Fibroblast of skin of back (primary cell): ENCODE results near the gene SLC25A43.

Source experiments
- DNase-seq: peaks from one replicate; pipeline ENCODE4 v3.0.0-alpha.2; 2013

The SLC25A43 gene

DNA sequence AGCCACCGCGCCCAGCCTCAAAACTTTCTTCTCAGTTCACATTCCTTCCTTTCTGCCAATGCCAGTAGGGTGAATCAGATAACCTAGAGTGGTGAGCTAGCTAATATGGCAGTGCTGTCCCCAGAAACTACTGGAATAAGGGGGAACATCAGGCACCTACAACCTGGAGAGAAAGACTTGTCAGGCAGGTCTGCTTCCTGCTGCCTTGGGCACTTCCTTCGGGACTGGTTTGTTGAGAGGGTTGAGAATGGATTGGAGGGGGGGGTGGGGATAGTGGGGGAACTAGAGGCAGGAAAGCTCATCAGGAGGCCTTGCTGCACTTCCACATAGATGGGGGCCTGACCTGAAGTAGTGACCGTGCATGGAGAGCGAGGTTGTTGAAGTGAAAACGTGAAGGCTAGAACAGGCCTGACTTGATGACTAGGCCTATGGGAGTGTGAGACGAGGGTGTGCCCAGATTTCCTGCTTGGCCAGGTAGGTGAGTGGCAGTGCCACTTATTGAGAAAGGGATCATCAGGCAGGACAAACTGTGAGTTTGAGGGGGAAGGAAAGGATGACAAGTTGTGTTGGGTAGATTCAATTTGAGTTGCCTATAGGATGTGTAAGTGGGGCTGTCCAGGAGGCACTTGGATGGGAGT is 102.5 kb downstream of the SLC25A43 start:
- peak; percentile 17 for DNase-seq

DNA sequence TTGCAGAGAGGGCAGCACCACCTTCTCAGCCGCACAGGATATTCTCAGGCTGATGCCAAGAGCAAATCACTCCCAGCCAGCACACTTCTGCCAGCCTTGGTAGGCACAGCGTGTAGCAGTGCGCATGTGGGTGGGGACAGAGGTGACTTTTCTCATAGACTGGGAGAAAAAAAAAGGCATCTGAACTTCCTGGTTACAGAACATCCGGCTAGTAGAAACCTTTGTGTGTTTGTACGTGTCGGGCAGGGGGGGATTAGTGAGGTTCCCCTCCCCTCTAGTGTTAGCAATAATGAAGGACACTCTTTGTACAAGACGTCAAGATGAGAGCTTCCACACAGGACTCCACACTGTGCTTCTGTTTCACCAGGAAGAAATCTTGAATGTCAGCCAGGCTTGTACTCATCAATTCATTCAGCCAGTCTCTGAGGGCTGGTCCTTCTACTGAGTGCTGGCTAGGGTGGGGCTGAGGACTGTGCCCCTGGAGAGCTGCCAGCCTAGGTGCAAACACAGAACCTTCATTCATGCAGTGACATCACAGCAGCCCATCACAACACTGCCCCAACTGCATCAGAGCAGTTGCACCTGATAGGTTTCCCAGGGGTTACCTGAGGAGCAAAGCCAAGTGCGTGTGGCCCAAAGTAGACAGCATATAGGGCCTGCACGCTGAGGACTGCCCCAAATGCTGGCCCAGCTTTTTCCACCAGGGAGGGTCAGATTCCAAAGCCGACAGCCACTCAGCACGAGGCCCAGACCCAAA is 103.8 kb downstream of the SLC25A43 start:
- peak; percentile 67 for DNase-seq

DNA sequence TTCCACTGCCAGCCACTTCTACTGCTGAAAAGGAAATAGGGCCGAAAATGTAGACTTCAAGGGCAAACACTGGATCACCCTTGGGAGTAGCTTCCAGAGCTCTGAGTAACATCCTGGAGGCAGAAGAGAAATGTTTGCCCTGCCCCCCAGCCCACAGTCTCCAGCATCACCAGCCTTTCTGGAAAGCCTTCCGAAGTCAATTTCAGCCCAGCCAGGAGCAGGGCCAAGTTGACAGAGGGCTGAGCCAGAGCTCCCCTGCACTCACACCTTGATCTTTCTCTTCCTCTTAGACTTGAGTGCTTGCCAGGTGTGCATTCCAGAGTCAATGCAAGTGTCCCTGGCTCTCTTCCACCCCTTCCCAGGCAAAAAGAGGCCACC is 104.3 kb downstream of the SLC25A43 start:
- DNase-seq: peak; percentile 96
